ENCODE data around the gene RNASE7.
"Not testable (repeated sequence)": the region's sequence is repeated elsewhere in the genome, so short reads cannot be mapped to it uniquely, and the experiment has no call there.

The RNASE7 gene

GRCh38 chr14:21023817-21024584 lies 18.2 kb upstream of the RNASE7 start:
- no peak for DNase-seq (ENCODE audit: low read depth)

- no peak for DNase-seq (ENCODE audit: low read depth)
These were observed 17.4 kb upstream of the RNASE7 start, which contains the start of gene NDRG2 for GRCh38 chr14:21024585-21025370. NDRG2 (minus strand) TSS chr14:21025061; CDS start chr14:21023315, 1,746 bp downstream.

GRCh38 chr14:21025371-21026273 lies 16.5 kb upstream of the RNASE7 start:
- DNase-seq (ENCODE audit: low read depth): no peak

GRCh38 chr14:21026274-21026987 lies 15.7 kb upstream of the RNASE7 start:
- no peak for DNase-seq (ENCODE audit: low read depth)

- no peak for DNase-seq (ENCODE audit: low read depth)
These were observed 15.2 kb upstream of the RNASE7 start for GRCh38 chr14:21026988-21027315.

- no peak for DNase-seq (ENCODE audit: low read depth)
These were observed 12.2 kb upstream of the RNASE7 start, which contains the start of gene TPPP2 for GRCh38 chr14:21029917-21030316. TPPP2 (plus strand) TSS chr14:21030217; CDS start chr14:21030582, 365 bp downstream.

GRCh38 chr14:21030531-21030930 lies 11.6 kb upstream of the RNASE7 start:
- DNase-seq (ENCODE audit: low read depth): no peak

GRCh38 chr14:21032326-21033132 lies 9.6 kb upstream of the RNASE7 start:
- no peak for DNase-seq (ENCODE audit: low read depth)

GRCh38 chr14:21033133-21033698 lies 8.9 kb upstream of the RNASE7 start:
- DNase-seq (ENCODE audit: low read depth): no peak

GRCh38 chr14:21034707-21035106 lies 7.5 kb upstream of the RNASE7 start, which contains the start of gene RNASE13:
RNASE13 (minus strand) TSS chr14:21034807; CDS start chr14:21034288, 519 bp downstream.
- no peak for DNase-seq (ENCODE audit: low read depth)

- no peak for DNase-seq (ENCODE audit: low read depth)
These were observed 5.4 kb upstream of the RNASE7 start for GRCh38 chr14:21036751-21037150.

GRCh38 chr14:21037156-21037555 lies 5.0 kb upstream of the RNASE7 start:
- no peak for DNase-seq (ENCODE audit: low read depth)

GRCh38 chr14:21038441-21039422 lies 3.4 kb upstream of the RNASE7 start:
- DNase-seq (ENCODE audit: low read depth): no peak

- DNase-seq (ENCODE audit: low read depth): no peak
These were observed 2.4 kb upstream of the RNASE7 start for GRCh38 chr14:21039585-21040369.

GRCh38 chr14:21040370-21040925 lies 1.7 kb upstream of the RNASE7 start:
- no peak for DNase-seq (ENCODE audit: low read depth)

GRCh38 chr14:21040941-21041340 lies 1.2 kb upstream of the RNASE7 start:
- DNase-seq (ENCODE audit: low read depth): not testable (repeated sequence)

GRCh38 chr14:21042918-21043317 lies 756 bp downstream of the RNASE7 start:
- DNase-seq (ENCODE audit: low read depth): no peak
